ENCODE results near the gene JAZF1. TPM values are rescaled to one million over a fixed set of nuclear protein-coding genes. Genes with fewer than 3 reads are reported as not detected.

JAZF1 gene
- total RNA-seq (30.7 TPM), polyA plus RNA-seq (10 to 100 TPM in 1 of 4 donors, 1 to 10 TPM in 3; 6.4 to 13.3 (median 7.5) TPM)

- H3K4me1 Mint-ChIP-seq, result peaks cover 26 to 44% (median 34%) of the 10 kb centered on the region in 4 donors
These were observed at the start of gene JAZF1 for GRCh38 chr7:28180364-28181147. TSS of gene JAZF1 (minus strand) at chr7:28180795.

GRCh38 chr7:28230261-28230660 is 49.7 kb upstream of the JAZF1 start:
- no peaks in the 10 kb centered on the region for H3K4me1 Mint-ChIP-seq
- ATAC-seq (ENCODE audit: low read depth in 2 of 2) (no peak), DNase-seq (no peak)
- H3K36me3 Mint-ChIP-seq, result no peaks in the 10 kb centered on the region
- no peaks in the 10 kb centered on the region for H3K4me1 ChIP-seq (ENCODE audit: control insufficient read depth, insufficient read depth, low read length, poor library complexity, severe bottlenecking)
- H3K4me3 Mint-ChIP-seq, result no peak overlapping the region
- no peak overlapping the region for H3K27ac ChIP-seq (ENCODE audit: insufficient read depth, low read length, poor library complexity, severe bottlenecking)
- no peaks in the 10 kb centered on the region for H3K9me3 Mint-ChIP-seq
- H3K27me3 ChIP-seq (ENCODE audit: control insufficient read depth, insufficient read depth, low read length), result peaks cover 18% of the 10 kb centered on the region
- no peaks in the 10 kb centered on the region for H3K36me3 ChIP-seq (ENCODE audit: control insufficient read depth, insufficient read depth, low read length)
- peaks cover 28% of the 10 kb centered on the region for H3K27me3 Mint-ChIP-seq
- H3K9me3 ChIP-seq (ENCODE audit: control insufficient read depth in 2 of 2, low read length in 2 of 2), result no peaks in the 10 kb centered on the region
- no peak overlapping the region for H3K4me3 ChIP-seq (ENCODE audit: low read depth, low read length)
- no peak overlapping the region for H3K27ac Mint-ChIP-seq

More at GRCh38 chr7:28180364-28181147, at the start of gene JAZF1:
- H3K9me3 Mint-ChIP-seq, result no peaks in the 10 kb centered on the region
- H3K4me3 Mint-ChIP-seq, result peak within 1 kb of the TSS; percentile 86 to 94 (median 90)
- no peaks in the 10 kb centered on the region for H3K36me3 Mint-ChIP-seq
- DNase-seq, result peak; percentile 43 to 57 (median 56)
- Histone ChIP-seq H3K9me3 (ENCODE audit: control insufficient read depth in 2 of 2, low read length in 2 of 2) (no peaks in the 10 kb centered on the region), H3K4me3 (ENCODE audit: low read depth, low read length) (peak within 1 kb of the TSS; percentile 71), H3K27ac (ENCODE audit: insufficient read depth, low read length, poor library complexity, severe bottlenecking) (peak within 1 kb of the TSS; percentile 69), H3K4me1 (ENCODE audit: control insufficient read depth, insufficient read depth, low read length, poor library complexity, severe bottlenecking) (peaks cover 8% of the 10 kb centered on the region), H3K27me3 (ENCODE audit: control insufficient read depth, insufficient read depth, low read length) (no peaks in the 10 kb centered on the region), H3K36me3 (ENCODE audit: control insufficient read depth, insufficient read depth, low read length) (no peaks in the 10 kb centered on the region)
- H3K27me3 Mint-ChIP-seq, result no peaks in the 10 kb centered on the region
- H3K27ac Mint-ChIP-seq, result peak within 1 kb of the TSS; percentile 2 to 92 (median 71)
- ATAC-seq (ENCODE audit: low read depth in 2 of 2), result peak; percentile 24 to 41

GRCh38 chr7:28228396-28228795 is 47.8 kb upstream of the JAZF1 start:
- no peaks in the 10 kb centered on the region for H3K36me3 ChIP-seq (ENCODE audit: control insufficient read depth, insufficient read depth, low read length)
- no peak for DNase-seq
- no peaks in the 10 kb centered on the region for H3K4me1 ChIP-seq (ENCODE audit: control insufficient read depth, insufficient read depth, low read length, poor library complexity, severe bottlenecking)
- Mint-ChIP-seq H3K4me3 (no peak overlapping the region), H3K9me3 (no peaks in the 10 kb centered on the region), H3K27me3 (peaks cover 18% of the 10 kb centered on the region), H3K27ac (no peak overlapping the region), H3K36me3 (no peaks in the 10 kb centered on the region), H3K4me1 (no peaks in the 10 kb centered on the region)
- H3K27ac ChIP-seq (ENCODE audit: insufficient read depth, low read length, poor library complexity, severe bottlenecking), result no peak overlapping the region
- ATAC-seq (ENCODE audit: low read depth in 2 of 2), result no peak
- H3K27me3 ChIP-seq (ENCODE audit: control insufficient read depth, insufficient read depth, low read length), result peaks cover 15% of the 10 kb centered on the region
- H3K9me3 ChIP-seq (ENCODE audit: control insufficient read depth in 2 of 2, low read length in 2 of 2), result no peaks in the 10 kb centered on the region
- H3K4me3 ChIP-seq (ENCODE audit: low read depth, low read length), result no peak overlapping the region

DNA sequence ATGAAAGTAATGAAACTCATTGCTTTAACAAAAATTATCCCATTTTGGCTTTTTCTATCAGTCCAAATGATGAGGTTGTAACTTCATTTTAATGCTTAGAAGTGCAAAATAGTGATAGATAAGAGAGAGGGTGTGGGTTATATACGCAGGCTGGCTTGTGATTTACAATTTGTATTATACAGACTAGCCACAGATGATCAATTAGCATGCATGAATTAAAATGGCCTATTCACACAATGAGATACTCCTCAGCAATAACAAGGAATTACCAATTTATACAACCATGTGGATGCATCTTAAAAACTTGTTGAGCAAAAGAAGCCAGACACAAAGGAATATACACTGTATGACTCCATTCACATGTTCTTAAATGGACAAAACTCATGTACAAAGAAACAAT is 45.4 kb upstream of the JAZF1 start:
- Mint-ChIP-seq H3K4me3 (no peak overlapping the region), H3K27me3 (peaks cover 15% of the 10 kb centered on the region), H3K9me3 (no peaks in the 10 kb centered on the region), H3K27ac (no peak overlapping the region), H3K4me1 (no peaks in the 10 kb centered on the region), H3K36me3 (no peaks in the 10 kb centered on the region)
- Histone ChIP-seq H3K9me3 (ENCODE audit: control insufficient read depth in 2 of 2, low read length in 2 of 2) (no peaks in the 10 kb centered on the region), H3K4me3 (ENCODE audit: low read depth, low read length) (no peak overlapping the region), H3K36me3 (ENCODE audit: control insufficient read depth, insufficient read depth, low read length) (no peaks in the 10 kb centered on the region), H3K4me1 (ENCODE audit: control insufficient read depth, insufficient read depth, low read length, poor library complexity, severe bottlenecking) (no peaks in the 10 kb centered on the region), H3K27me3 (ENCODE audit: control insufficient read depth, insufficient read depth, low read length) (peaks cover 16% of the 10 kb centered on the region), H3K27ac (ENCODE audit: insufficient read depth, low read length, poor library complexity, severe bottlenecking) (no peak overlapping the region)
- ATAC-seq (ENCODE audit: low read depth in 2 of 2) (no peak), DNase-seq (no peak)

- Mint-ChIP-seq H3K27me3 (peaks cover 18% of the 10 kb centered on the region), H3K4me3 (no peak overlapping the region), H3K4me1 (no peaks in the 10 kb centered on the region), H3K36me3 (no peaks in the 10 kb centered on the region), H3K9me3 (no peaks in the 10 kb centered on the region), H3K27ac (no peak overlapping the region)
- Histone ChIP-seq H3K27ac (ENCODE audit: insufficient read depth, low read length, poor library complexity, severe bottlenecking) (no peak overlapping the region), H3K27me3 (ENCODE audit: control insufficient read depth, insufficient read depth, low read length) (peaks cover 16% of the 10 kb centered on the region), H3K4me3 (ENCODE audit: low read depth, low read length) (no peak overlapping the region), H3K36me3 (ENCODE audit: control insufficient read depth, insufficient read depth, low read length) (no peaks in the 10 kb centered on the region), H3K9me3 (ENCODE audit: control insufficient read depth in 2 of 2, low read length in 2 of 2) (no peaks in the 10 kb centered on the region), H3K4me1 (ENCODE audit: control insufficient read depth, insufficient read depth, low read length, poor library complexity, severe bottlenecking) (no peaks in the 10 kb centered on the region)
- DNase-seq (no peak), ATAC-seq (ENCODE audit: low read depth in 2 of 2) (no peak)
These were observed 45.0 kb upstream of the JAZF1 start for GRCh38 chr7:28225576-28225975.

DNA sequence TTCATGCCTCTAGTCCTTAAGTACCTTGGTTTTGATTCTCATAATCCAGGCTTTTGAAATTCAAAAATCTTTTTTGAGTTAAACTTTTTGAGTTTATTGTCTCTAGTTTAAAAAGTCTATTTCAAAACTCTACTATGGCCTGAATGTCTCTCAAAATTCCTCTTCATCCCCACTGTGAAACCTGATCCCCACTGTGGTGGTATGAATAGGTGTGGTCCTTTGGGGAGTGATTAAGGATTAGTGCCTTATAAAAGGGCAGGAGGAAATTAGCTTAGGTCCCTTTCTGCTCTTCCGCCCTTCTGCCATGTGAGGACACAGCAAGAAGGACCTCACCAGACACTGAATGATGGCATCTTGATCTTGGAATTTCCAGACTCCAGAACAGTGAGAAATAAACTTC is 44.1 kb upstream of the JAZF1 start:
- no peaks in the 10 kb centered on the region for H3K4me1 Mint-ChIP-seq
- Histone ChIP-seq H3K9me3 (ENCODE audit: control insufficient read depth in 2 of 2, low read length in 2 of 2) (no peaks in the 10 kb centered on the region), H3K27me3 (ENCODE audit: control insufficient read depth, insufficient read depth, low read length) (peaks cover 10% of the 10 kb centered on the region), H3K36me3 (ENCODE audit: control insufficient read depth, insufficient read depth, low read length) (no peaks in the 10 kb centered on the region), H3K4me1 (ENCODE audit: control insufficient read depth, insufficient read depth, low read length, poor library complexity, severe bottlenecking) (no peaks in the 10 kb centered on the region), H3K27ac (ENCODE audit: insufficient read depth, low read length, poor library complexity, severe bottlenecking) (no peak overlapping the region), H3K4me3 (ENCODE audit: low read depth, low read length) (no peak overlapping the region)
- H3K27ac Mint-ChIP-seq, result no peak overlapping the region
- DNase-seq (no peak), ATAC-seq (ENCODE audit: low read depth in 2 of 2) (no peak)
- no peaks in the 10 kb centered on the region for H3K9me3 Mint-ChIP-seq
- no peaks in the 10 kb centered on the region for H3K36me3 Mint-ChIP-seq
- no peak overlapping the region for H3K4me3 Mint-ChIP-seq
- peaks cover 16% of the 10 kb centered on the region for H3K27me3 Mint-ChIP-seq

DNA sequence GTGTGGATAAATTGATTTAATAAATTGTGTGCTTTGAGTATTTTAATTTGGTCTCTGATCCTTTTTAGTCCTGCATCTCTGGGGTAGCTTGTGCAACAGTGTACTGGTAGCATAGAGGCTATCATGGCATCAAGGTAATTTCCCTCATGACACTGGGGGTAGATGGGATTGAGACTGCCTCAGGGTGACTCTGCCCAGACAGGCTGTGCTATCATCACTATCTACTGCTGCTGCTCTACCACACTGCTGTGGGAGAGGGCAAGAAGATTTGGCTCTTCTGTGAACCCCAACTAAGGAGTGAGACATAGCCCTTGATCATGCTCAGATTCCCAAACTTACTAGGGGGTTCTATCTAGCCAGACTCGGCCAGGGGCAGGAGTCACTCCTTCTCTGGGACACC is 43.6 kb upstream of the JAZF1 start:
- H3K4me1 Mint-ChIP-seq, result no peaks in the 10 kb centered on the region
- ATAC-seq (ENCODE audit: low read depth in 2 of 2) (no peak), DNase-seq (no peak)
- Histone ChIP-seq H3K4me3 (ENCODE audit: low read depth, low read length) (no peak overlapping the region), H3K9me3 (ENCODE audit: control insufficient read depth in 2 of 2, low read length in 2 of 2) (no peaks in the 10 kb centered on the region), H3K36me3 (ENCODE audit: control insufficient read depth, insufficient read depth, low read length) (no peaks in the 10 kb centered on the region), H3K27me3 (ENCODE audit: control insufficient read depth, insufficient read depth, low read length) (peaks cover 7% of the 10 kb centered on the region), H3K27ac (ENCODE audit: insufficient read depth, low read length, poor library complexity, severe bottlenecking) (no peak overlapping the region), H3K4me1 (ENCODE audit: control insufficient read depth, insufficient read depth, low read length, poor library complexity, severe bottlenecking) (no peaks in the 10 kb centered on the region)
- no peak overlapping the region for H3K27ac Mint-ChIP-seq
- H3K4me3 Mint-ChIP-seq, result no peak overlapping the region
- no peaks in the 10 kb centered on the region for H3K36me3 Mint-ChIP-seq
- peaks cover 18% of the 10 kb centered on the region for H3K27me3 Mint-ChIP-seq
- H3K9me3 Mint-ChIP-seq, result no peaks in the 10 kb centered on the region

GRCh38 chr7:28222636-28223035 is 42.0 kb upstream of the JAZF1 start:
- no peaks in the 10 kb centered on the region for H3K9me3 Mint-ChIP-seq
- no peaks in the 10 kb centered on the region for H3K36me3 ChIP-seq (ENCODE audit: control insufficient read depth, insufficient read depth, low read length)
- H3K4me1 Mint-ChIP-seq, result no peaks in the 10 kb centered on the region
- no peaks in the 10 kb centered on the region for H3K4me1 ChIP-seq (ENCODE audit: control insufficient read depth, insufficient read depth, low read length, poor library complexity, severe bottlenecking)
- H3K4me3 Mint-ChIP-seq, result no peak overlapping the region
- ATAC-seq (ENCODE audit: low read depth in 2 of 2) (no peak), DNase-seq (no peak)
- H3K27ac ChIP-seq (ENCODE audit: insufficient read depth, low read length, poor library complexity, severe bottlenecking), result no peak overlapping the region
- peaks cover 7% of the 10 kb centered on the region for H3K27me3 ChIP-seq (ENCODE audit: control insufficient read depth, insufficient read depth, low read length)
- H3K36me3 Mint-ChIP-seq, result no peaks in the 10 kb centered on the region
- no peak overlapping the region for H3K27ac Mint-ChIP-seq
- H3K9me3 ChIP-seq (ENCODE audit: control insufficient read depth in 2 of 2, low read length in 2 of 2), result no peaks in the 10 kb centered on the region
- H3K4me3 ChIP-seq (ENCODE audit: low read depth, low read length), result no peak overlapping the region
- peaks cover 13% of the 10 kb centered on the region for H3K27me3 Mint-ChIP-seq

All from CD4-positive, CD25-positive, alpha-beta regulatory T cell (primary cell).